ENCODE results near the gene SDHAF4.

SDHAF4 gene
- long read RNA-seq, partial matches to known transcripts: 0 of 3 reads
- long read RNA-seq, other reads (novel, unspliced or antisense): 3 of 3 reads

GRCh38 chr6:70566751-70567382 is at the start of gene SDHAF4:
TSS of gene SDHAF4 (plus strand) at chr6:70566930. CDS start at chr6:70566941, 11 bp downstream.
- TF ChIP-seq SPI1 (IDR thresholded peaks at IDR 0.05; ENCODE audit: borderline replicate concordance, low read depth) (no peak), CTCF (IDR thresholded peaks at IDR 0.05; ENCODE audit: insufficient read depth, low read length) (no peak), GABPA (IDR thresholded peaks at IDR 0.05; ENCODE audit: low read depth) (0 out of 2 replicates have a peak, but pooled peaks have one; percentile 20), POLR2AphosphoS5 (IDR thresholded peaks at IDR 0.05; ENCODE audit: low read depth) (peak; percentile 95), REST (IDR thresholded peaks at IDR 0.05; ENCODE audit: insufficient replicate concordance, low read depth) (peak; percentile 27)
- peak; percentile 71 to 91 for DNase-seq (ENCODE audit: low read depth in 1 of 2, low spot score in 1 of 2)
- H3K4me3 ChIP-seq (replicated peaks; ENCODE audit: insufficient read depth, low read length): peak within 1 kb of the TSS; percentile 85
- H3K27ac ChIP-seq (replicated peaks): peak within 1 kb of the TSS; percentile 88
- H3K27me3 ChIP-seq (ENCODE audit: insufficient read depth, poor library complexity, severe bottlenecking): no peaks in the 10 kb centered on the region

- no peak overlapping the region for H3K4me3 ChIP-seq (replicated peaks; ENCODE audit: insufficient read depth, low read length)
- TF ChIP-seq SPI1 (IDR thresholded peaks at IDR 0.05; ENCODE audit: borderline replicate concordance, low read depth): no peak
- TF ChIP-seq POLR2AphosphoS5 (IDR thresholded peaks at IDR 0.05; ENCODE audit: low read depth): no peak
- no peak for TF ChIP-seq CTCF (IDR thresholded peaks at IDR 0.05; ENCODE audit: insufficient read depth, low read length)
- no peak for TF ChIP-seq GABPA (IDR thresholded peaks at IDR 0.05; ENCODE audit: low read depth)
- H3K27ac ChIP-seq (replicated peaks): no peak overlapping the region
- DNase-seq (ENCODE audit: low read depth in 1 of 2, low spot score in 1 of 2): no peak
- H3K27me3 ChIP-seq (ENCODE audit: insufficient read depth, poor library complexity, severe bottlenecking): no peaks in the 10 kb centered on the region
Observed at GRCh38 chr6:70518723-70519122, 48.0 kb upstream of the SDHAF4 start.

DNA sequence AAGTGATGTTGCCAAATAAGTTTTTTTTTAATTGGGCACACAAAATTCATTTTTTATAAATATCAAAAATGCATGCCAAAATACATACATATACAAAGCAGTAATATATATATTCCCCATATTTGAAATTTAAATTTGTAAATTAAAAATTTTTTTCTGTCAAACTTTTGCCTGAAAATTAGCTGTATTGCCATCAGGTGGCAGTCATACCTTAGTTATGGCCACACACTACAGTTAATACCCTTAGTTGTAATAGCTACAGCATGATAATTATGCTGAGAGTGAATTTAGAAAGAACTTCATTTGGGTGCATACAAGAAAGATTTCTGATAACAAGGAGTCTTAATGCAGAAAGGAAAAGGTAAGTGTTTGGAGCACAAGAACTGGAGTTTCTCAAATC is 46.2 kb upstream of the SDHAF4 start:
- no peak for DNase-seq (ENCODE audit: low read depth in 1 of 2, low spot score in 1 of 2)
- no peak overlapping the region for H3K4me3 ChIP-seq (replicated peaks; ENCODE audit: insufficient read depth, low read length)
- no peaks in the 10 kb centered on the region for H3K27me3 ChIP-seq (ENCODE audit: insufficient read depth, poor library complexity, severe bottlenecking)
- H3K27ac ChIP-seq (replicated peaks): no peak overlapping the region
- no peak for TF ChIP-seq POLR2AphosphoS5 (IDR thresholded peaks at IDR 0.05; ENCODE audit: low read depth)
- TF ChIP-seq REST (IDR thresholded peaks at IDR 0.05; ENCODE audit: insufficient replicate concordance, low read depth): no peak
- TF ChIP-seq CTCF (IDR thresholded peaks at IDR 0.05; ENCODE audit: insufficient read depth, low read length): no peak
- no peak for TF ChIP-seq SPI1 (IDR thresholded peaks at IDR 0.05; ENCODE audit: borderline replicate concordance, low read depth)
- no peak for TF ChIP-seq GABPA (IDR thresholded peaks at IDR 0.05; ENCODE audit: low read depth)
